Neural progenitor cell (in vitro differentiated cells): ENCODE results near the gene QSOX1.

Experiments used
- EZH2 ChIP-seq: fragments of 200-600 bp; sonication (generic); IDR thresholded peaks from 2 replicates; pipeline ENCODE4 v1.6.1; 2017; ENCODE audit warnings: antibody characterized with exemption, mild to moderate bottlenecking, moderate library complexity
- TF ChIP-seq, protein P1 (sequence below): fragments of 200-600 bp; sonication (generic); IDR thresholded peaks from 2 replicates; pipeline ENCODE4 v1.5.1; 2017; ENCODE audit warnings: antibody characterized with exemption, mild to moderate bottlenecking

DNA sequence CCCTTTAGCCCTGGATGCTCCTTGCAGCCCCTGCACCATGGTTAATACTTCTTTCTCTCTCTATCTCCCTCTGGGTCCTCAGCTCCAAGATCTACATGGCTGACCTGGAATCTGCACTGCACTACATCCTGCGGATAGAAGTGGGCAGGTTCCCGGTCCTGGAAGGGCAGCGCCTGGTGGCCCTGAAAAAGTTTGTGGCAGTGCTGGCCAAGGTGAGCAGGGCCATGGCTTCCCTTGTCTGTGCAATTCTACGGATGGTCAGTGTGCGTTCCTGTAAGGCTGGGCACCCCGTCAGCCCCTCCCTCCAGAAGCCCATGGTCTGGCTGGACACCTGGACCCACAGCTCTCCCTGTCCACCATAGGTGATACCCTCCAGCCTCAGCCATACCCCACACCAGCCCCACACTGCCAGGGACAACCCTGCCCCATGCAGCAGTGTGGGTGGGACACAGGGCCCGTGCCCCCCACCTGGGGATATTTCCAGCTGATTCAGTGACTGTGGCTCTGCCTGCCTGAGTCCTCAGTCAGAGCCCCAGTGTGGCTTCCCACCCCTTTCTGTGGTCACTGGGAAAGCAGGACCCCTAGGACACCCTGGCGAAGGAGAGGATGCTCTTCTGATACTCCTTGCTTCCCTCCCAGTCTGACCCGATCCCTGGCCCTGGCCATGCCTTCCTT is 31.4 kb downstream of the QSOX1 start:
- TF ChIP-seq, protein P1, sequence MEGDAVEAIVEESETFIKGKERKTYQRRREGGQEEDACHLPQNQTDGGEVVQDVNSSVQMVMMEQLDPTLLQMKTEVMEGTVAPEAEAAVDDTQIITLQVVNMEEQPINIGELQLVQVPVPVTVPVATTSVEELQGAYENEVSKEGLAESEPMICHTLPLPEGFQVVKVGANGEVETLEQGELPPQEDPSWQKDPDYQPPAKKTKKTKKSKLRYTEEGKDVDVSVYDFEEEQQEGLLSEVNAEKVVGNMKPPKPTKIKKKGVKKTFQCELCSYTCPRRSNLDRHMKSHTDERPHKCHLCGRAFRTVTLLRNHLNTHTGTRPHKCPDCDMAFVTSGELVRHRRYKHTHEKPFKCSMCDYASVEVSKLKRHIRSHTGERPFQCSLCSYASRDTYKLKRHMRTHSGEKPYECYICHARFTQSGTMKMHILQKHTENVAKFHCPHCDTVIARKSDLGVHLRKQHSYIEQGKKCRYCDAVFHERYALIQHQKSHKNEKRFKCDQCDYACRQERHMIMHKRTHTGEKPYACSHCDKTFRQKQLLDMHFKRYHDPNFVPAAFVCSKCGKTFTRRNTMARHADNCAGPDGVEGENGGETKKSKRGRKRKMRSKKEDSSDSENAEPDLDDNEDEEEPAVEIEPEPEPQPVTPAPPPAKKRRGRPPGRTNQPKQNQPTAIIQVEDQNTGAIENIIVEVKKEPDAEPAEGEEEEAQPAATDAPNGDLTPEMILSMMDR = no peak
- TF ChIP-seq EZH2 = no peak
